PC-3 (cell line): Measurements from ENCODE around the gene ADGRV1. TPM values are rescaled to one million over a fixed set of nuclear protein-coding genes. Genes with fewer than 3 reads are reported as not detected.

ENCODE experiments used
- ATAC-seq: fragments of 200-7000 bp; cut with Tn5 transposase; 2 replicates; pipeline ENCODE4 v1.9.1; 2020; ENCODE audit warnings: mild to moderate bottlenecking, moderate library complexity
- BruUV-seq: library from RNA; stranded (reverse); fragments of 400-500 nt; replicated peaks from 2 replicates; lab custom pipeline; 2021; lab: Mats Ljungman, UMichigan
- CTCF ChIA-PET: fragments of 300-600 bp; sonication (Branson Sonifier 250); formaldehyde crosslinking; loops from one replicate; lab custom pipeline; 2022; ENCODE audit warnings: antibody characterized with exemption; lab: Charles Lee
- POLR2A ChIA-PET: fragments of 300-600 bp; sonication (Branson Sonifier 250); formaldehyde crosslinking; loops from one replicate; lab custom pipeline; 2022; ENCODE audit warnings: antibody characterized with exemption; ENCODE audit not compliant: unreplicated experiment; lab: Charles Lee
- DNase-seq: peaks from one replicate; pipeline ENCODE4 v3.0.0-alpha.2; 2015
- H2AFZ ChIP-seq: fragments of 300-600 bp; sonication (generic); 2 replicates; pipeline ENCODE4 v1.6.0; 2016; ENCODE audit warnings: antibody characterized with exemption, low read length
- H3F3A ChIP-seq: fragments of 300-600 bp; sonication (generic); one replicate; pipeline ENCODE4 v1.6.0; 2017; ENCODE audit warnings: antibody characterized with exemption, low read length, control low read depth, mild to moderate bottlenecking; ENCODE audit not compliant: unreplicated experiment
- H3K27ac ChIP-seq: fragments of 300-600 bp; sonication (generic); 2 replicates; pipeline ENCODE4 v1.5.1; 2016; ENCODE audit warnings: mild to moderate bottlenecking, low read length
- H3K27me3 ChIP-seq: fragments of 300-600 bp; sonication (generic); 2 replicates; pipeline ENCODE4 v1.6.1; 2016; ENCODE audit warnings: low read length, mixed read lengths
- H3K36me3 ChIP-seq: fragments of 300-600 bp; sonication (generic); 2 replicates; pipeline ENCODE4 v1.6.1; 2016; ENCODE audit warnings: low read depth, mixed run types, low read length, mixed read lengths
- H3K4me1 ChIP-seq: fragments of 300-600 bp; sonication (generic); 2 replicates; pipeline ENCODE4 v1.5.1; 2016; ENCODE audit warnings: low read length; ENCODE audit not compliant: insufficient read depth
- H3K4me2 ChIP-seq: fragments of 300-600 bp; sonication (generic); 2 replicates; pipeline ENCODE4 v1.6.0; 2016; ENCODE audit warnings: low read length
- H3K4me3 ChIP-seq: fragments of 300-600 bp; sonication (generic); 2 replicates; pipeline ENCODE4 v1.5.1; 2016; ENCODE audit warnings: mild to moderate bottlenecking, low read length, mixed read lengths
- H3K79me2 ChIP-seq: fragments of 300-600 bp; sonication (generic); 2 replicates; pipeline ENCODE4 v1.6.1; 2017; ENCODE audit warnings: low read length, mixed read lengths
- H3K9ac ChIP-seq: fragments of 300-600 bp; sonication (generic); 2 replicates; pipeline ENCODE4 v1.6.0; 2016; ENCODE audit warnings: mild to moderate bottlenecking, low read length
- H3K9me2 ChIP-seq: fragments of 300-600 bp; sonication (generic); replicated peaks from 2 replicates; pipeline ENCODE4 v1.6.1; 2016; ENCODE audit warnings: mixed run types, low read length, mixed read lengths
- H3K9me3 ChIP-seq: fragments of 300-600 bp; sonication (generic); 2 replicates; pipeline ENCODE4 v1.6.1; 2016; ENCODE audit warnings: low read length, mixed read lengths
- H4K20me1 ChIP-seq: fragments of 300-600 bp; sonication (generic); 2 replicates; pipeline ENCODE4 v1.6.1; 2016; ENCODE audit warnings: low read length, mixed read lengths
- EZH2 ChIP-seq: fragments of 300-600 bp; sonication (generic); IDR thresholded peaks from one replicate; pipeline ENCODE4 v1.6.1; 2017; ENCODE audit warnings: antibody characterized with exemption, mild to moderate bottlenecking, low read length; ENCODE audit not compliant: unreplicated experiment
- EZH2phosphoT487 ChIP-seq: fragments of 300-600 bp; sonication (generic); IDR thresholded peaks from 2 replicates; pipeline ENCODE4 v1.6.1; 2018; ENCODE audit warnings: mild to moderate bottlenecking, antibody characterized with exemption, low read length, borderline replicate concordance
- intact Hi-C: fragments of 100-400 bp; cut with micrococcal nuclease; formaldehyde crosslinking; loops from 2 replicates; pipeline ENCODE4 v1.9.0; 2023
- total RNA-seq: library from RNA; depleted of rRNA; stranded (reverse); fragments of >200 nt; gene quantifications from 2 replicates; pipeline ENCODE4 v1.2.3, GENCODE V29; 2014
- TF ChIP-seq, protein P1 (sequence below): fragments of 300-600 bp; sonication (generic); conservative IDR thresholded peaks from 2 replicates; pipeline ENCODE4 v1.5.1; 2017; ENCODE audit warnings: antibody characterized with exemption, low read depth, mild to moderate bottlenecking, low read length

ADGRV1 gene
- total RNA-seq, 1 experiment from 2014 or later: 22.7 TPM

GRCh38 chr5:91018712-91019371 is 460.2 kb downstream of the ADGRV1 start:
- no peak for TF ChIP-seq EZH2phosphoT487
- no peak for TF ChIP-seq EZH2
- TF ChIP-seq, protein P1, sequence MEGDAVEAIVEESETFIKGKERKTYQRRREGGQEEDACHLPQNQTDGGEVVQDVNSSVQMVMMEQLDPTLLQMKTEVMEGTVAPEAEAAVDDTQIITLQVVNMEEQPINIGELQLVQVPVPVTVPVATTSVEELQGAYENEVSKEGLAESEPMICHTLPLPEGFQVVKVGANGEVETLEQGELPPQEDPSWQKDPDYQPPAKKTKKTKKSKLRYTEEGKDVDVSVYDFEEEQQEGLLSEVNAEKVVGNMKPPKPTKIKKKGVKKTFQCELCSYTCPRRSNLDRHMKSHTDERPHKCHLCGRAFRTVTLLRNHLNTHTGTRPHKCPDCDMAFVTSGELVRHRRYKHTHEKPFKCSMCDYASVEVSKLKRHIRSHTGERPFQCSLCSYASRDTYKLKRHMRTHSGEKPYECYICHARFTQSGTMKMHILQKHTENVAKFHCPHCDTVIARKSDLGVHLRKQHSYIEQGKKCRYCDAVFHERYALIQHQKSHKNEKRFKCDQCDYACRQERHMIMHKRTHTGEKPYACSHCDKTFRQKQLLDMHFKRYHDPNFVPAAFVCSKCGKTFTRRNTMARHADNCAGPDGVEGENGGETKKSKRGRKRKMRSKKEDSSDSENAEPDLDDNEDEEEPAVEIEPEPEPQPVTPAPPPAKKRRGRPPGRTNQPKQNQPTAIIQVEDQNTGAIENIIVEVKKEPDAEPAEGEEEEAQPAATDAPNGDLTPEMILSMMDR: no peak
- no TSS peak for BruUV-seq

GRCh38 chr5:91020065-91020800 is 461.6 kb downstream of the ADGRV1 start:
- ChIA-PET POLR2A (no interaction called here), CTCF (no interaction called here)
- intact Hi-C loops: no loop called here

More at GRCh38 chr5:91018712-91019371, 460.2 kb downstream of the ADGRV1 start:
- no peak for DNase-seq
- Histone ChIP-seq H3K27ac (no peak overlapping the region), H3F3A (no peaks in the 10 kb centered on the region), H3K4me3 (no peak overlapping the region), H3K9me2 (no peaks in the 10 kb centered on the region), H3K9ac (no peak overlapping the region), H2AFZ (no peak overlapping the region), H3K4me1 (no peaks in the 10 kb centered on the region), H3K9me3 (no peaks in the 10 kb centered on the region), H3K36me3 (no peaks in the 10 kb centered on the region), H3K27me3 (no peaks in the 10 kb centered on the region), H3K79me2 (no peaks in the 10 kb centered on the region), H3K4me2 (no peak overlapping the region), H4K20me1 (no peaks in the 10 kb centered on the region)
- ATAC-seq: no peak
- CTCF ChIA-PET: no interaction called here
- intact Hi-C loops: no loop called here
- POLR2A ChIA-PET: interaction anchor here (0.6 kb wide), 1 partner anchor 119 kb away, joined by 3 read pairs; no protein-coding TSS in a partner anchor

More at GRCh38 chr5:91020065-91020800, 461.6 kb downstream of the ADGRV1 start:
- H3K27me3 ChIP-seq: no peaks in the 10 kb centered on the region
- DNase-seq (no peak), ATAC-seq (no peak)
- no peak overlapping the region for H3K9ac ChIP-seq
- H3K4me1 ChIP-seq: no peaks in the 10 kb centered on the region
- BruUV-seq: no TSS peak
- no peak overlapping the region for H3K27ac ChIP-seq
- H3K4me2 ChIP-seq: no peak overlapping the region
- no peaks in the 10 kb centered on the region for H4K20me1 ChIP-seq
- no peaks in the 10 kb centered on the region for H3F3A ChIP-seq
- TF ChIP-seq, protein P1: no peak
- no peak for TF ChIP-seq EZH2
- TF ChIP-seq EZH2phosphoT487: no peak
- no peak overlapping the region for H3K4me3 ChIP-seq
- H3K9me3 ChIP-seq: no peaks in the 10 kb centered on the region
- no peaks in the 10 kb centered on the region for H3K36me3 ChIP-seq
- no peaks in the 10 kb centered on the region for H3K79me2 ChIP-seq
- H2AFZ ChIP-seq: no peak overlapping the region
- no peaks in the 10 kb centered on the region for H3K9me2 ChIP-seq
